GM12874 (cell line): ENCODE results near the gene YWHAG.

ENCODE experiments used
- CTCF ChIP-seq: IDR thresholded peaks from 2 replicates; pipeline ENCODE4 v1.5.1; 2011; ENCODE audit warnings: low read depth, mild to moderate bottlenecking, control low read depth, low read length, moderate library complexity; ENCODE audit not compliant: insufficient read depth

Gene YWHAG

GRCh38 chr7:76383089-76383944, 24.5 kb upstream of the YWHAG start:
- TF ChIP-seq CTCF = no peak

GRCh38 chr7:76381814-76382213, 23.0 kb upstream of the YWHAG start:
- no peak for TF ChIP-seq CTCF

GRCh38 chr7:76380623-76380966, 21.8 kb upstream of the YWHAG start:
- TF ChIP-seq CTCF = no peak

GRCh38 chr7:76377186-76377918, 18.6 kb upstream of the YWHAG start:
- TF ChIP-seq CTCF = no peak

GRCh38 chr7:76375251-76375650, 16.5 kb upstream of the YWHAG start:
- TF ChIP-seq CTCF = no peak

- no peak for TF ChIP-seq CTCF
These were observed 14.4 kb upstream of the YWHAG start for GRCh38 chr7:76372984-76373833.

GRCh38 chr7:76371396-76371795, 12.6 kb upstream of the YWHAG start:
- no peak for TF ChIP-seq CTCF
